Trophoblast cell (in vitro differentiated cells and primary cell): ENCODE measurements around the gene DNAJC18.

Experiments used
- DNase-seq, 2 donors: peaks; one replicate each; pipeline ENCODE4 v3.0.0-alpha.2; 2016
- H2AFZ ChIP-seq: 2 replicates; pipeline ENCODE4 v1.6.1; 2013; ENCODE audit warnings: low read length, moderate library complexity, mild to moderate bottlenecking; ENCODE audit not compliant: insufficient read depth, poor library complexity
- H2AK5ac ChIP-seq: 2 replicates; pipeline ENCODE4 v1.6.1; 2013; ENCODE audit warnings: mild to moderate bottlenecking, low read length
- H2BK120ac ChIP-seq: 2 replicates; pipeline ENCODE4 v1.6.1; 2013; ENCODE audit warnings: low read length, mild to moderate bottlenecking, moderate library complexity; ENCODE audit not compliant: insufficient read depth, poor library complexity
- H2BK12ac ChIP-seq: 2 replicates; pipeline ENCODE4 v1.6.1; 2013; ENCODE audit warnings: mild to moderate bottlenecking, low read length, moderate library complexity
- H2BK5ac ChIP-seq: 2 replicates; pipeline ENCODE4 v1.6.1; 2013; ENCODE audit warnings: low read length, low read depth, moderate library complexity, mild to moderate bottlenecking; ENCODE audit not compliant: poor library complexity
- H3K14ac ChIP-seq: 2 replicates; pipeline ENCODE4 v1.6.1; 2013; ENCODE audit warnings: mild to moderate bottlenecking, low read length
- H3K18ac ChIP-seq: 2 replicates; pipeline ENCODE4 v1.6.1; 2013; ENCODE audit warnings: mild to moderate bottlenecking, low read length
- H3K23ac ChIP-seq: 2 replicates; pipeline ENCODE4 v1.6.1; 2013; ENCODE audit warnings: low read length
- H3K27ac ChIP-seq: 2 replicates; pipeline ENCODE4 v1.5.1; 2013; ENCODE audit warnings: low read depth, mild to moderate bottlenecking, inconsistent platforms, low read length, moderate library complexity
- H3K27me3 ChIP-seq: 2 replicates; pipeline ENCODE4 v1.6.1; 2013; ENCODE audit warnings: inconsistent platforms, mild to moderate bottlenecking, low read length, moderate library complexity; ENCODE audit not compliant: insufficient read depth
- H3K36me3 ChIP-seq, 2 experiments: 1 replicate in 1 of 2; 2 replicates in 1 of 2; pipeline ENCODE4 v1.6.1; 2013; ENCODE audit warnings: low read length in 2 of 2, mild to moderate bottlenecking in 2 of 2, moderate library complexity in 1 of 2; ENCODE audit not compliant: insufficient read depth in 2 of 2, control insufficient read depth in 1 of 2
- H3K4ac ChIP-seq: 2 replicates; pipeline ENCODE4 v1.6.1; 2013; ENCODE audit warnings: low read depth, mild to moderate bottlenecking, low read length, moderate library complexity
- H3K4me1 ChIP-seq, 2 experiments: 1 replicate in 1 of 2; 2 replicates in 1 of 2; pipeline ENCODE4 v1.6.1; 2013; ENCODE audit warnings: low read length in 2 of 2, mild to moderate bottlenecking in 2 of 2, moderate library complexity in 1 of 2; ENCODE audit not compliant: insufficient read depth in 2 of 2, control insufficient read depth in 1 of 2
- H3K4me2 ChIP-seq: 2 replicates; pipeline ENCODE4 v1.6.1; 2013; ENCODE audit warnings: inconsistent platforms, mild to moderate bottlenecking, low read length, moderate library complexity
- H3K4me3 ChIP-seq: 2 replicates; pipeline ENCODE4 v1.5.1; 2013; ENCODE audit warnings: mild to moderate bottlenecking, low read depth, low read length, inconsistent platforms
- H3K79me1 ChIP-seq: one replicate; pipeline ENCODE4 v1.6.1; 2013; ENCODE audit warnings: low read length
- H3K79me2 ChIP-seq: 2 replicates; pipeline ENCODE4 v1.6.1; 2013; ENCODE audit warnings: low read length, mild to moderate bottlenecking; ENCODE audit not compliant: control insufficient read depth, insufficient read depth, poor library complexity
- H3K9ac ChIP-seq: 2 replicates; pipeline ENCODE4 v1.6.1; 2013; ENCODE audit warnings: mild to moderate bottlenecking, low read length
- H3K9me3 ChIP-seq: 2 replicates; pipeline ENCODE4 v1.6.1; 2013; ENCODE audit warnings: low read depth, mild to moderate bottlenecking, control low read depth, inconsistent platforms, low read length; ENCODE audit not compliant: insufficient read depth
- H4K12ac ChIP-seq: 2 replicates; pipeline ENCODE4 v1.6.1; 2013; ENCODE audit warnings: low read depth, mild to moderate bottlenecking, low read length, moderate library complexity
- H4K8ac ChIP-seq: 2 replicates; pipeline ENCODE4 v1.6.1; 2013; ENCODE audit warnings: low read depth, mild to moderate bottlenecking, low read length, moderate library complexity
- H4K91ac ChIP-seq: one replicate; pipeline ENCODE4 v1.6.1; 2013; ENCODE audit warnings: low read depth, mild to moderate bottlenecking, low read length, moderate library complexity
- WGBS: extraction: QIAGEN DNeasy Blood & Tissue Kit; methylation state at CpG from one replicate; pipeline ENCODE4 v1.1.7; 2013; ENCODE audit warnings: missing lambda C conversion rate; ENCODE audit not compliant: insufficient read length, insufficient coverage; ENCODE audit errors: extremely low coverage; 5-methylcytosine and 5-hydroxymethylcytosine counted together

Gene DNAJC18

GRCh38 chr5:139459451-139459934, 20.2 kb upstream of the DNAJC18 start:
- Histone ChIP-seq H3K9me3 (no peaks in the 10 kb centered on the region), H2BK5ac (no peak overlapping the region), H3K27ac (no peak overlapping the region), H2BK12ac (no peak overlapping the region), H2AFZ (no peak overlapping the region), H3K4me2 (no peak overlapping the region), H3K79me1 (no peaks in the 10 kb centered on the region), H3K4me1 (peaks cover 4 to 5% of the 10 kb centered on the region in 2 experiments), H3K4ac (no peak overlapping the region), H3K27me3 (no peaks in the 10 kb centered on the region), H3K4me3 (no peak overlapping the region), H4K91ac (no peak overlapping the region), H3K9ac (no peak overlapping the region), H3K18ac (no peak overlapping the region), H2BK120ac (no peak overlapping the region), H4K12ac (no peak overlapping the region), H3K14ac (no peak overlapping the region), H4K8ac (no peak overlapping the region), H3K23ac (no peak overlapping the region), H3K36me3 (no peaks in the 10 kb centered on the region), H2AK5ac (no peak overlapping the region), H3K79me2 (no peaks in the 10 kb centered on the region)
- no CpG with 5 or more reads among the region's 8 CpGs for WGBS
- DNase-seq, result no peak

- Histone ChIP-seq H3K4me3 (no peak overlapping the region), H3K27me3 (no peaks in the 10 kb centered on the region), H2AFZ (no peak overlapping the region), H3K23ac (no peak overlapping the region), H3K4me1 (peaks cover 4 to 5% of the 10 kb centered on the region in 2 experiments), H4K8ac (no peak overlapping the region), H3K9me3 (peaks cover 6% of the 10 kb centered on the region), H2BK120ac (no peak overlapping the region), H3K9ac (no peak overlapping the region), H3K27ac (no peak overlapping the region), H3K4ac (no peak overlapping the region), H2BK12ac (no peak overlapping the region), H2BK5ac (no peak overlapping the region), H3K14ac (no peak overlapping the region), H2AK5ac (no peak overlapping the region), H4K12ac (no peak overlapping the region), H3K36me3 (no peaks in the 10 kb centered on the region), H3K79me1 (no peaks in the 10 kb centered on the region), H3K18ac (no peak overlapping the region), H3K4me2 (no peak overlapping the region), H3K79me2 (no peaks in the 10 kb centered on the region), H4K91ac (no peak overlapping the region)
- no CpG with 5 or more reads among the region's 8 CpGs for WGBS
- no peak for DNase-seq
These were observed 19.5 kb upstream of the DNAJC18 start for GRCh38 chr5:139458580-139459407.

- H3K4me1 ChIP-seq, result peaks cover 2 to 3% of the 10 kb centered on the region in 2 experiments
- WGBS, result no CpG with 5 or more reads among the region's 5 CpGs
- DNase-seq, result no peak
- H2AK5ac ChIP-seq, result no peak overlapping the region
- H2BK12ac ChIP-seq, result no peak overlapping the region
- no peak overlapping the region for H3K4ac ChIP-seq
- H4K8ac ChIP-seq, result no peak overlapping the region
- H3K9ac ChIP-seq, result no peak overlapping the region
- H3K18ac ChIP-seq, result no peak overlapping the region
- no peak overlapping the region for H2BK120ac ChIP-seq
- no peak overlapping the region for H4K12ac ChIP-seq
- H3K79me1 ChIP-seq, result no peaks in the 10 kb centered on the region
- no peaks in the 10 kb centered on the region for H3K36me3 ChIP-seq
- no peaks in the 10 kb centered on the region for H3K27me3 ChIP-seq
- no peaks in the 10 kb centered on the region for H3K79me2 ChIP-seq
- peaks cover 9% of the 10 kb centered on the region for H3K9me3 ChIP-seq
- no peak overlapping the region for H2AFZ ChIP-seq
- no peak overlapping the region for H3K27ac ChIP-seq
- H2BK5ac ChIP-seq, result no peak overlapping the region
- H3K4me3 ChIP-seq, result no peak overlapping the region
- no peak overlapping the region for H3K23ac ChIP-seq
- no peak overlapping the region for H3K4me2 ChIP-seq
- H3K14ac ChIP-seq, result no peak overlapping the region
- H4K91ac ChIP-seq, result no peak overlapping the region
These were observed 18.5 kb upstream of the DNAJC18 start for GRCh38 chr5:139457653-139458306.

GRCh38 chr5:139457241-139457640, 17.9 kb upstream of the DNAJC18 start:
- H3K27ac ChIP-seq, result no peak overlapping the region
- H4K8ac ChIP-seq, result no peak overlapping the region
- H4K91ac ChIP-seq, result no peak overlapping the region
- no peak overlapping the region for H3K9ac ChIP-seq
- H2AK5ac ChIP-seq, result no peak overlapping the region
- H2BK12ac ChIP-seq, result no peak overlapping the region
- H3K36me3 ChIP-seq, result no peaks in the 10 kb centered on the region
- no peaks in the 10 kb centered on the region for H3K27me3 ChIP-seq
- H2BK5ac ChIP-seq, result no peak overlapping the region
- no peak overlapping the region for H3K18ac ChIP-seq
- H3K4ac ChIP-seq, result no peak overlapping the region
- H3K23ac ChIP-seq, result no peak overlapping the region
- no CpG with 5 or more reads among the region's 5 CpGs for whole genome bisulfite sequencing
- no peak overlapping the region for H3K4me2 ChIP-seq
- no peak overlapping the region for H2BK120ac ChIP-seq
- no peaks in the 10 kb centered on the region for H3K4me1 ChIP-seq
- H3K9me3 ChIP-seq, result peaks cover 11% of the 10 kb centered on the region
- H3K79me1 ChIP-seq, result no peaks in the 10 kb centered on the region
- no peak overlapping the region for H3K4me3 ChIP-seq
- H4K12ac ChIP-seq, result no peak overlapping the region
- no peak overlapping the region for H3K14ac ChIP-seq
- no peak overlapping the region for H2AFZ ChIP-seq
- DNase-seq, result no peak
- H3K79me2 ChIP-seq, result no peaks in the 10 kb centered on the region
